ENCODE results near the gene SLC39A7.

Gene SLC39A7

DNA sequence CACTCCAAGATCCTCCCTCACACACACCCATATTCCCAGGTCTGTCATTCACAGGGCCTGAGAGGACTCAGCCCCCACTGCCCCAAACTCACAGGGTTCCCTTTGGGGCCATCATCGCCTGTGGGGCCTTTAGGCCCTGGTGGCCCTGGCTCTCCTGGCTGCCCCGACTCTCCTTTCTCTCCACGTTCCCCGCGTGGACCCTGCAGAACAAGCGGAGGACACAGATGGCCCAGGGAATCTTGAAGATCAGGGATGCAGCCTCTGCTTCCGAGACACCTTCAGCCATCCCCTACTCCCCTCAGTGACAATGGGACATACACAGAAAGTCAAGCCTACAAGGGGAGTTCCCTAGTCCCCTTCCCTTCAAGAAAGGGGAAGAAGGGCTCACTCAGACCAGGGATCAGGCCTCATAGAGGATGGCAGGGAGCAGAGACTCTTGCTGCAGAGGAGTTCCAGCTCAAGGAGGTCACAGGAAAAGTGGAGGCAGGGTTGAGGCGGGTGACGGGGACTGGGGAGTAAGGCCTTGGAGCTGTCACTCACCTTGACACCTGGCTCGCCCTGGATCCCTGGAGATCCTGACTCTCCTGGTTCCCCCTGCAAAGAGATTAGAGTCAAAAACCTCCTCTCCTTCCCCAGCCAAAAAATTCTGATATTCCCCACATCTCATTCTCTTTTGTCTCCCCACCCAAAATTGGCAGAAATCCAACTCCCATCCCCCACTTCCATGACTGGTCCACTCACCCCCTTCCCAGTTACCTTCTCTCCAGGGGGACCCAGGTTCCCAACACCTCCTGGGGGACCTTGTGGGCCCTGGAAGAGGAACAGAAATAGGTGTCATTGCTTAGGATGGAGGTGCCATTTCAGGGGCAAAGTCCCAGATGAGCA lies 31.1 kb upstream of the SLC39A7 start:
- in situ Hi-C loops (cut with MboI; ENCODE audit: low sequenced_read_pairs), result no loop called here

DNA sequence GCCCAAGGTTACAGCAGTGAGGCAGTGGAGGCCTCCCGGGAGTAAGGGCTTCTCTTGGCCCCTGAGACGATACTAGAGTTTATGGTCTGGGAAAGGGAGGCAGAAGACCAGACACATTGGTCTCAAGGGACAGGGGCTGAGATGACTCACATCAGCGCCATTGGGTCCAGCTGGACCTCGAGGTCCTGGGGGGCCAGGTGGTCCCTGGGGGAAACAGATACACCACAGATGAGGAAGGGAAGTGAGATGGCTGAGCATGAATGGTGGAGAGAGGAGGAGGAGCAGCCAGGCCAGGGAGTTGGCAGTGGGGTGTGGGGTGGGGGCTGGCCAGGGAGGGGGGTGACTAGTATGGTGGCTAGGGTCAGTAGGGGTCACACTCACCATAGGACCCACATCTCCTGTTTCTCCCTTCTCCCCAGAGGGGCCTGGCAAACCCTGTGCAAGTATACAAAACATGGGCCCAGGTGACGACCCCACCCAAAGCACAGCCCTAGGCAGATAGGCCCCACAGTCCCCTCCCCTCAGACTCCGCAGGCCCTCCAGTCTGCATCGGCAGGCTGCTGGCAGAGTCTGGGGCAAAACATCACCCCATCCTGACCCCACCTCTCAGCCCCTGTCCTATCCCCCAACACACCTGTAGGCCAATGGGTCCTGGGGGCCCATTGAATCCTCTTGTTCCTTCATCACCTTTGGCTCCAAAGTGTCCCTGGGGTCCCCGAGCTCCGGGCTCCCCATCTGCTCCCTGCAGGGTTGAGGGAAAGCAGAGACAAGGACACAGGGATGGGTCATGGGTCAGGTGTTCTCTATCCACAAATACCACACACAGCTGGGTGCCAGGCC lies 30.3 kb upstream of the SLC39A7 start:
- in situ Hi-C loops (cut with MboI; ENCODE audit: low sequenced_read_pairs), result no loop called here

DNA sequence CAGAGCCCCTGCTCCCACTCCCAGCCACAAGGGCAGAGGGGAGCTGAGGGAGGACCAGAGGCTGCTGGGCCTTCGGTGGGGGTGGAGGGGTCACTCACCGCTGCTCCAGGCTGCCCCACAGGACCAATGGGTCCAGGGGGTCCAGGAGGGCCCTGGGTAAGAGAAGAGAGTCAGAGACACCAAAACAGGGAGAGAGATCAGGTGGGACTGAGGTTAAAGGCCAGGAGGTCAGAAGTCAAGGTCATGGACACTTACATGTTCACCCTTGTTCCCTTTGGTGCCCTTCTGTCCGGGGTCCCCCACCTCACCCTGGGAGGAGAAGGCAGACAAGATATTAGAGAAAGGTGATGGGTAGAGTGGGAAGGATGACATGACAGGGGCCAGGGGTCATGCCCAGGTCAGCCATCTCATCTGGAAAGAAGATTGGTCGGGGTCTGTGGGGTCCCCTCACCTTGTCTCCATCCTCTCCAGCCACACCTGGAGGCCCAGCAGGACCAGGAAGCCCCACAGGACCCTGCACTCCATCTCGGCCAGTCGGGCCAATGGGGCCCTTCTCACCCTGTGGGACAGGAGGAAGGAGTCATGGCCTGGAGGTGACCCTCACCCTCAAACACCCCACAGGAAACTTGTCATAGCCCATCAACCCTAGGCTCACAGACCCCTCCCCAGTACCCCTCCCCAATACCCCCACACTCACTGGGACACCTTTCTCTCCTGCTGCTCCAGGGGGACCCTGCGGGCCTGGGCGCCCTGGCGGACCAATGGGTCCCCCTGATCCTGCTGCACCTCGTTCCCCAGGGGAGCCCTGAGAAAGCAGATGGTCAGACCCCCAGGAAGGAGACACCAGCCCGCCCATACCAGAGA lies 29.4 kb upstream of the SLC39A7 start:
- in situ Hi-C loops (cut with MboI; ENCODE audit: low sequenced_read_pairs), result no loop called here

DNA sequence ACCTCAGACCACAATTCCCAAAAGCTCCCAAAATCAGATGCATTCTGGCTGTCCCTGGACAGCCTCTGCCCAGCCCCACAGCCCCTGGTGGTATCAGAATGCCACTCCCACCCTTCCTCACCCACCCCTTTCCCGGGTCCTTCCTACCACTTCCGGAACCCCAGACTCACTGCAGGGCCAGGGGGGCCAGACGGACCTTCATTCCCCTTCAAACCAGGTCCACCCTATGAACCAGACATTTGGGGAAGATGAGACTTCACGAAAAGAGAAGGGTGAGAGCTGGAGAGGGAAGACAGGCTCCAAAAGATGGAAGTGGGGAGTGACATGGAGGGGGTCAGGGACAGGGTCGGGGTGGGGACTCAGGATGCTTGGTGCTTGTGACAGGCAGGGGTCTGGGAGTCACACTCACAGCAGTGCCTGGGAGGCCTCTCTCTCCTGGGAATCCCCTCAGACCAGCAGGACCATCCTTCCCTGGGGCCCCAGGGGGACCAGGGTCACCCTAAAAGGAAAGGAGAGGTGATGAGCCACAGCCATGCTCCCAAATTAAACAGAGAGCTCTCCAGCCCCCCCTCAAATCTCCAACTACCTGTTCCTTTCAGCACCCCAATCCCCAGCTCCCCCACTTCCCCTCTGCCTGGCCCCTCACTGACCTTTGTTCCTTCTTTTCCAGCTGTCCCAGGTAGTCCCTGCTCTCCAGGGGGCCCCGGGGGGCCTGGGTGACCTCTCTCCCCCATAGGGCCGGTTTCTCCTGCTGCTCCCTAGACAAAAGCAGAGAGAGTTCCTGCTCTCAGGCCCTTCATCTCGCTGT lies 28.6 kb upstream of the SLC39A7 start:
- in situ Hi-C loops (cut with MboI; ENCODE audit: low sequenced_read_pairs), result no loop called here

DNA sequence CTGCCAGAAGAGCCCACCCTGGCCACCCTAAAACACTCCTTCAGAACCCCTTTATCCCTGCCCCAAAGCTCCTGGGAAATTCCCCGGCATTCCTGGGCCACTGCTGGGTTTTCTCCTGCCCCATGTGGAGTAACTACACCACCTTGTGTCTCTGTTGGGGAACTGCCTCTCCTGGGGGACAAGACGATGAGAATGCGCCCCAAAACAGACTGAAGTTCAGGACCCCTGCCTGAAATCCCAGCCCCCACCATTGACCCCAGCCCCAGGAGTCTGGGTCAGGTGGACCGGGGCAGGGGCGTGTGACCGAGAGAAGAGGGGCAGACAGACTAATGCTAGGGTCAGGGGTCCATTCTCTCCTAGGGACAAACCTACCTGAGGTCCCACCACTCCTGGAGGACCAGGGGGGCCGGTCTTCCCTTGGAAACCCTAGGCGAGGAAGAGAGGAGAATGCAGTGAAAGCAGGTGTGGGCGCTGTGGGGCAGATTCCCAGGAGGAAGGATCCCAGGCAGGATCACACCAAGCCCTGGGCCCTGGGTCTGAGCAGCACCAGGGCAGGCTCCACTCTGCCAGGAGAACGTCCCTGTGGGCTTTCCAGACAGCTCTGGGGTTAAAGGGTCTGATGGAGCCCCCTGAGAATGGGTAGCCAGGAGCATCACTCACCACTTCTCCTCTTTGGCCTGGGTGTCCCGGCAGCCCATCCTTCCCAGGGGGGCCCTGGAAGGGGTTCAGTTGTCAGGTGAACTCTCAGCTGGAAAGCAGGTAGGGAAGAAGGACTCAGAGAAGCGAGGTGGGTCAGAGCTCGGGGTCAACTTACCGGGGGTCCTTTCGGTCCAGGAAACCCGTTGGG lies 27.8 kb upstream of the SLC39A7 start:
- in situ Hi-C loops (cut with MboI; ENCODE audit: low sequenced_read_pairs), result no loop called here

DNA sequence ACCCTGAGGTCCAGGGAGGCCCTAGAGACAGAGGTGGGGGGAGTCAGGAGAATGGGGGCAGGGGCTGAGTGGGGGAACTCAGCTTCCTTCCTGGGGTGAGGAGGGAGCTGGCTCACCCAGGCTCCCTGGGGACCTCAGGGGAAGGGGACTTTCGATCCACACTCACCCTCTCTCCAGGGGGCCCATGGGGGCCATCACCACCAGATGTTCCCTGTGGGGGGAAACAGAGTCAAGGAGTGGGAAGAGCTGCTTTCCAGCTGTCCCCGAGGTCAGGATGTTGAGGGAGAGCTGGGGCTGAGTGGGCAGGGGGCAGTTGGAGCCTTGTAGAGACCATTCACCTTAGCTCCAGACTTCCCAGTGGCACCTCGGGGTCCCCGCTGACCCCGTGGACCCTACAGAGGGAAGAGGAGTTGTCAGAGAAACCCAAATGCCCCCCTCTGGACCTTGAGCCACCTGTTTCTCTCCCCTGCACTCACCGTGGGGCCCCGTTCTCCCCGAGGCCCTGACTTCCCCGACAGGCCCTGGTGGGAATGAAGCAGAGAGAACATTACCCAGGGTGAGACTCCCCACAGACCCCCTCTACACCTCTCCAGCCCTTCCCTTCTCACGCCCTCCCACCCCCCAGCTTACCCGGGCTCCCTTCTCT lies 27.0 kb upstream of the SLC39A7 start:
- in situ Hi-C loops (cut with MboI; ENCODE audit: low sequenced_read_pairs), result no loop called here

DNA sequence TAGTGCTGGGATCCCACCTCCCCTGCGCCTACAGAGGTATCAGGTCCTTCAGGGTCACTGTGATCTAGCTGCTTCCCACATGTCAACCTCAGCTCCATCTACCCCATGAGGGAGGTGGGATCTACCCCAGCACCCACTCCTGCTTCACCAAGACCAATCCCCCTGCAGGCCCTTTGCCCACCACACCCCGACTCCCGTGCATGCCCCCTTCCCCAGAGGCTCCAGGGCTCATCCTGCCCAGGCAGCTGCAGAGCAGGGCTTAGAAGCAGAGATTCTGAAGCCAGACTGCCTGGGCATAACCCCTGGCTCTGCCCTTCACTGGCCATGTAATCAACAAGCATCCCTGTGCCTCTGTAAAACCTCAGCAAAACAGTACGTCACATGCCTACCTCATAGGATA lies 25.9 kb upstream of the SLC39A7 start:
- in situ Hi-C loops (cut with MboI; ENCODE audit: low sequenced_read_pairs), result no loop called here

DNA sequence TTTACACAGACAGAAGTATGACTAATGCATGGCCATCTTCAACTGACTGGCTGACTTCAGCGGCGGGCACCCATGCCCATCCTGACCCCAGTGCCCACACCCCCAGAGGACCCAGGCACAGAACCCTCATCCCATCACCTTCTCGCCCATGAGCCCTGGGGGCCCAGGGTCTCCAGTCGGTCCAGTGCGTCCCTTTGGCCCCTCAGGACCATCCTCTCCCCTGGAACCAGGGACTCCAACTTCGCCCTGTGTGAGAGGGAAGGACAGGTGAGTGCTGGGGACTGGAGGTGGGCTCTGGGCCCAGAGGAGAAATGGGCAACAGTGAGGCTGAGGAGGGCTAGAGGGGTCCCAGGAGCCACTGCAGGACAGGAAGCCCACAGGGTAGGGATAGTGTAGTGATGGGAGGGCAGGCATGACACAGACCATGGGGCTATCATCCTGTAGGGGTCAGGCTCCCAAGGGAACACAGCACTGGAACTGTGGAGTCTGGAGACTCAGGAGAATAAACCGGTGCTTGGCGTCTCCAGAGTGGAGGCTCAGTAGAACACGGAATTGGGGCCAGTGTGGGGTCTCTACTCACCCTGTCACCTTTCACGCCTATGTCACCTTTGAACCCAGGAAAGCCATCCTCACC lies 25.1 kb upstream of the SLC39A7 start:
- in situ Hi-C loops (cut with MboI; ENCODE audit: low sequenced_read_pairs), result no loop called here

DNA sequence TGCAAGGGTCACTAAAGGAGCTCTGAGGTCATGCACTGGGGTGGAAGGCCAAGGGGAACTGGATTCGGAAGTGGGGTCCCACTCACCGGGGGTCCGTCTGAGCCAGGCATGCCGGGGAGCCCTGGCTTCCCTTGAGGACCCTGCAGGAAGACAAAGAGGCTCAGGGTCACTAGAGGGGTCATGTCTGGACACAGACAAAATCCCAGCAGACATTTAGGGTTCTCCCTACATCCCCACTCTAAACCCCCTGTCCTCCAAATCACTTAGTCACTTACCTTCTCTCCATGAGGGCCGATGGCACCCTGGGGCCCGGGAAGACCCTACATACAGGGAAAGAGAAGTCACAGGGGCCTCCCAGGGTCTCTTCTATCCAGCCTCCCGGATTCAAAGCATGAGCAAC lies 23.8 kb upstream of the SLC39A7 start:
- in situ Hi-C loops (cut with MboI; ENCODE audit: low sequenced_read_pairs), result no loop called here

DNA sequence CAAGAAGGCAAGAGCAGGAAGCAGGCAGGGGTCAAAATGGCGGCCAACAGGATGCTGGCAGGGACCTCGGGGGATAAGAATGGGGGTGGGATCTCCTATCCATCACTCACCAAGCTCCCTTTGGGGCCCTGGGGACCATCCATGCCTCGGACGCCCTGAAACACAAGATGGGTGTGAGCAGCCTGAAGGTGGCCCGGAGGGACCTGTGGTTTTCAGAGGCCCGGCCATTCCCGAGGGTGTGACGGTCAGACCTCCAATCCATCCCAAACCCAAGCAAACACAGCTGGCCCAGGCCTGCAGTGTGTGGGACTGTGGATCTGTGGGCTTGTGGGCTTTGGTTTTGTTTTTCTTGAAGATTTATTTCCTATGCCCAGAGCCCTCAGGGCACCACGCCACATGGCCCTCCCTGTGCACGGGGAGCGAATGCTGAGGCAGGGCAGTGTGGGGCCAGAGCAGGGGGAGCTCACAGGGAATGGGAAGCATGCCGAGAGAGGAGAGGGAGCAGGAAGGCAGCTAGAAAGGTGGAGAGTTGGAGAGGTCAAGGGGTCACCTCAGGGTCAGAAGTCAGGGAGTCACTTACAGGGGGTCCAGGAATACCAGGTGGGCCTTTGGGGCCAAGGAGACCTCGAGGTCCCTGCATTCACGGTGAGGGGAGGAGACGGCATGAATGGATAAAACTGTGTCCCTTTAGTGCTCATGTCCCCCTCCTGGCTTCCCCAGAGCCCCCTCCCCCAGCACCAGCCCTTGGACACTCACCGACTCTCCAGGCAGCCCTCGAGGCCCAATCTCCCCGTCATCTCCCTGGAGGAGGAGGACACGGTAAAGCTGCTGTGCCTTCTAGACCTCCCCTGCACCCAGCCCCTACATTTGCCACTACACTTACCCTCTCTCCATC lies 22.9 kb upstream of the SLC39A7 start:
- in situ Hi-C loops (cut with MboI; ENCODE audit: low sequenced_read_pairs), result no loop called here

DNA sequence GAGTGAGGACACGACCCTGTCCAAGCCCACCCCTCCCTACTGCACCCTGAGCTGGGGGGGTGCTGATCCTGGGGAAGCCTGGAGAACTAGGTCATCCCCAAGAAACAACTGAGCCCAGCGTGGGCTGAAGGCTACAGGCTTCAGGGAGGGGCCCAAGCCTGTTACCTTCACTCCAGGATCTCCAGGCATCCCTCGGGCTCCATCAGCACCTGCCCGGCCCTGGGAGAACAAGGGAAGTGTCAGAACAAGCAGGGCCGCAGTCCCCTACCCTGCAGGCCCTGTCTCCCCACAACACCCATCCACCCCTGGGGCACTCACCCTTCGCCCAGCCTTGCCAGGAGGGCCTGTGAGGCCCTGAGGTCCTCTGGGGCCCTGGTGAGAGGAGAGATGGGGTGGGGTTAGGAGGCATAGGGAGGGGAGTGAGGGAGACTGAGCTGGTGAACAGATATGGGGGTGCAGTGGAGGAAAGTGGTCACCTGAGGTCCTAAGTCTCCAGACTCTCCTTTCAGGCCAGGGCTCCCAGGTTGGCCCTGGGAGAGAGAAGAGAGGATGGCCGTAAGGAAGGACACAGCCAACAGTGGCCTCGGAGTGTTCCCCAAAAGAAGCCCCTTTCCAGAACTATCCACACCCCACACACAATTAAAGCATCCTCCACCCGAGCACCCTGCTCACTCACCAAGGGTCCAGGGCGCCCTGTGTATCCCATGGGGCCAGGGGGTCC lies 21.8 kb upstream of the SLC39A7 start:
- in situ Hi-C loops (cut with MboI; ENCODE audit: low sequenced_read_pairs), result no loop called here

DNA sequence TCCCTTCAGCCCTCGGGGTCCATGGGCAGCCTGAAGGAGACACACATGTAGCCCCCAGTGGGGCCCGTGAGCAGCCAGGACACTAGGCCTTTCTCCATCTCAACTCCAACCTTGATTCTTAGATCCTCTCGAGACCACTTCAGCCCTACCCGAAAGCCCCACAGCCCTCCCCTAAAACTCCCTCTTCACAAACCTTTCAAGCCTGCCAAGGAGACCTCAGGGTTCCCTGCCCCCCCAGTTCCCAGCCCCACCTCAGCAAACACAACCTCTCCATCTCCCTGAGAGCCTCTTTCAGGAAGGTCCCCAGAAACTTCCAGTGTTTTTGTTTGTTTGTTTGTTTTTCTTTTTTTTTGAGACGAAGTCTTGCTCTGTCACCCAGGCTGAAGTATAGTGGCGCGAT lies 19.5 kb upstream of the SLC39A7 start:
- in situ Hi-C loops (cut with MboI; ENCODE audit: low sequenced_read_pairs), result no loop called here

DNA sequence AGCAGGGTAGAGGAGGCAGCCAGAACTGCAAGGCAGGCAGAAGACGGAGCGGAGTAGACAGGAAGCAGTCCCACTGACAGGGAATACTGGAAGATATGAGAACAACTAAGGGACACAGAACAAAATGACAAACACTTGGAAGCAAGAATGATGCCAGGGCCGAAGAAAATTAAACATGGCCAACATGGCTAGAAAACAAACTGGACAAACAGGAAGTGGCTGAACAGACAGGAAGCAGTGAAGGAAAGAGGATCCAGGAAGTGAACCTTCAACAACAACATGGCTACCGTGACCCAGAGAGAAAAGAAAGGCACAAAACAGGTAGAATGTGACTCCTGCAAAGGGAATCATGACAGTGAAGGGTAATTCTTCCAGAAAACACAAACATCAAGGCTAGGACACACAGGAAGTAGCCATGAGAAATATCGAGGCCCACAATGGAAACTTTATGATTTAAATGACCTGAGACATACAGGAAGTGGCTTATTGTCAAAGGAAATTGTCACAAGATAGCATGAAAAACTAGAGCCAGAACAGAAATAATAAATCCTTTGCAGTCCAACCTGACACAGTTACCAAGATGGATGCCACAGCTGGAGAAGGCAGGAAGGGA lies 17.5 kb upstream of the SLC39A7 start:
- in situ Hi-C loops (cut with MboI; ENCODE audit: low sequenced_read_pairs), result no loop called here

DNA sequence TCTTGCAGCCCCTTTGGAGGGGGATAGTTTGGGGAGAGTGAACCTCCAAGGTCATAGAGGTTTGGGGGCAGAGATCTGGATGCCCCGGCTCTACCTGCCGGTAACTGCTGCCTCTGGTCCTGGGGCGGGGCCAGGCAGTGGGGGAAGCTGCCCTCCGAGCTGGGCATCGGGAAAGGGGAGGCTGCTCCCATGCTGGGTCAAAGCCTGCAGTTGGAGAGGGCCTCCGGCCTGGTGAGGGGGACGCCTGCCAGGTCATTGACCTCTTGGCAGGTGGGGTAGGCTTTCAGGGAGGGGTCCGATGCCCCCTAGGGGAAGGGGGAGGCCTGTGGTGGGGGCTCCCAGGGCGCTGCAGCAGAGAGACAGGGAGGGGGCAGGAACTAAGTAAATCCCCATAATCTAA lies 15.5 kb upstream of the SLC39A7 start:
- in situ Hi-C loops (cut with MboI; ENCODE audit: low sequenced_read_pairs), result no loop called here

DNA sequence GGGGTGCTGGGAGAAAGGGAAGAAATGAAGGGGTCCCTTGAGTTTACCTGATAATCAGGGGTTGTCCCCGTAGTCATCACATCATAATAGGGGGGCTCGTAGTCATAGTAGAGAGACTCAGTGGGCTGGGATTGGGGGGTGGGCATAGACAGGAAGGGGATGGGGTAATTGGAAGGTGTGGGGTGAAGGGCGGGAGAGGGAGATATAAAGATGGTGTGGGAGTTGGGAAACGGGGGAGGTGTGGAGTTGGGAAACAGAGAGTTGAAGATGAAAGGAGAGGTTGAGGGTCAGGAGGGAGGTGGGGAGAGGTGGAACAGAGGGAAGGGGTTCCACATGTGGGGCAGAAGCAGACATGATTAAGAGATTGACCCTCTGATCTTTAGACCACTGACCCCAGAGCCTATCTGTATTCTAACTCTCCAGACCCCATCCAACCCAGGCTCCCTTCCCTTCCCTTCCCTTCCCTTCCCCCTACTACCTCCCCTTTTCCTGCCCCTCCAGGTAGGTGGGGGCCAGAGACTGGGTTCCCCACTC lies 14.9 kb upstream of the SLC39A7 start:
- in situ Hi-C loops (cut with MboI; ENCODE audit: low sequenced_read_pairs), result no loop called here

DNA sequence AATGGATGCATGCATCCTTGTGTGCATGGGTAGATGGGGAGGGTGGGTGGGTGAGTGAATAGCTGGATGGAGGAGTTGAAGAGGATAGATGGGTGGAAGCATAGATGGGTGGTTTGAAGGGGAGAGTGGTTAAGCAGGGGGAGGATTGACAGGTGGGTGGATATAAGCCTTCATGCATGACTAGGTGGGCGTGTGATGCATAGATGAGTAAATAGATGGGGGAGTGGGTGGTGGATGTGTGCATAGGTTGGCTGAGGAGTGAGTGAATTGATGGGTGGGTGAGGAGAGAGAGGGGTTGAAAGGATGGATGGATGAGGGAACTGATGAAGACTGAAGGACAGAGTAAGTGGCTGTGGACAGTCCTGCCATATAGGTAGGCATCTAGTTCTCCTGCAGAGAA lies 12.9 kb upstream of the SLC39A7 start:
- in situ Hi-C loops (cut with MboI; ENCODE audit: low sequenced_read_pairs), result no loop called here

Measured in hTERT RPE-1 (cell line).